Measurements from ENCODE around the gene SYCP3. TPM values are rescaled to one million over a fixed set of nuclear protein-coding genes. Genes with fewer than 3 reads are reported as not detected.

Gene SYCP3
- total RNA-seq, 1 experiment from 2014 or later, result 0.31 TPM

- Histone ChIP-seq H3K14ac (ENCODE audit: insufficient read depth, low read length) (no peak overlapping the region), H4K5ac (ENCODE audit: insufficient read length, low read depth, low read length) (no peak overlapping the region), H2AK5ac (ENCODE audit: insufficient read length, low read length) (no peak overlapping the region), H3K4me2 (ENCODE audit: insufficient read depth, insufficient read length, low read length) (peak overlapping the region; percentile 46), H4K91ac (ENCODE audit: insufficient read length, low read depth, low read length) (no peak overlapping the region), H3K27me3 (ENCODE audit: insufficient read depth, low read length) (peaks cover 8% of the 10 kb centered on the region; the same call in 1 of the 2 replicates), H3T11ph (ENCODE audit: low read length) (no peak overlapping the region), H3K9ac (ENCODE audit: extremely low read depth, insufficient read length, low read length) (no peak overlapping the region), H3K23me2 (ENCODE audit: insufficient read length, low read depth, low read length, poor library complexity, severe bottlenecking) (peaks cover 13% of the 10 kb centered on the region), H3K79me2 (ENCODE audit: insufficient read depth, low read length) (no peaks in the 10 kb centered on the region), H3K23ac (ENCODE audit: insufficient read length, low read depth, low read length) (no peak overlapping the region), H2BK20ac (ENCODE audit: low read depth, low read length, poor library complexity, severe bottlenecking) (no peak overlapping the region), H3K56ac (ENCODE audit: insufficient read length, low read depth, low read length) (no peak overlapping the region), H3K9me3 (ENCODE audit: control insufficient read depth, low read depth, low read length) (no peaks in the 10 kb centered on the region), H3K4me1 (ENCODE audit: insufficient read depth, low read length) (peaks cover 3% of the 10 kb centered on the region; the same call in 1 of the 2 replicates), H3K18ac (ENCODE audit: insufficient read length, low read depth, low read length) (no peak overlapping the region), H3K79me1 (ENCODE audit: insufficient read depth, low read depth, low read length, poor library complexity, severe bottlenecking) (no peaks in the 10 kb centered on the region), H2BK120ac (ENCODE audit: low read depth, low read length, poor library complexity, severe bottlenecking) (no peak overlapping the region), H2BK15ac (ENCODE audit: low read depth, low read length) (no peak overlapping the region), H2BK5ac (ENCODE audit: insufficient read length, low read length) (no peak overlapping the region), H2BK12ac (ENCODE audit: insufficient read length, low read depth, low read length) (no peak overlapping the region), H3K4ac (ENCODE audit: low read depth, low read length) (no peak overlapping the region), H3K27ac (ENCODE audit: insufficient read length, low read depth, low read length) (no peak overlapping the region), H4K20me1 (ENCODE audit: control insufficient read depth, insufficient read depth, insufficient read length) (no peaks in the 10 kb centered on the region), H2AFZ (ENCODE audit: low read length) (no peak overlapping the region), H4K8ac (replicated peaks; ENCODE audit: insufficient read length, low read depth, low read length) (no peak overlapping the region)
- Mint-ChIP-seq H3K27ac (peak overlapping the region in 1 of 3 experiments; percentile 24; a peak in 1 of 7 replicates), H3K4me1 (peaks cover 26 to 36% of the 10 kb centered on the region in 2 experiments), H3K9me3 (no peaks in the 10 kb centered on the region), H3K36me3 (ENCODE audit: insufficient read depth in 1 of 3, low read depth in 3 of 3) (peaks cover 0 to 2% (median 0%) of the 10 kb centered on the region in 3 experiments; a peak in 2 of 7 replicates), H3K27me3 (ENCODE audit: low read depth) (peaks cover 25% of the 10 kb centered on the region), H3K4me3 (peak overlapping the region; percentile 82 to 95)
- TF ChIP-seq CTCF (conservative IDR thresholded peaks at IDR 0.05), result peak; percentile 24; the same call in 1 of the 3 replicates
- WGBS (ENCODE audit: extremely low coverage, insufficient read length, low lambda C conversion rate), result no CpG with 5 or more reads among the region's 12 CpGs
- no peak for DNase-seq
These were observed 40.4 kb downstream of the SYCP3 start for GRCh38 chr12:101698800-101699347.
